ENCODE measurements around the gene GMDS.
A peak's percentile ranks its signal among the peaks of the same experiment; 100 is the strongest.

- TF ChIP-seq EZH2phosphoT487 (IDR thresholded peaks at IDR 0.05; ENCODE audit: borderline replicate concordance, low read depth): no peak
- TF ChIP-seq, protein P1, sequence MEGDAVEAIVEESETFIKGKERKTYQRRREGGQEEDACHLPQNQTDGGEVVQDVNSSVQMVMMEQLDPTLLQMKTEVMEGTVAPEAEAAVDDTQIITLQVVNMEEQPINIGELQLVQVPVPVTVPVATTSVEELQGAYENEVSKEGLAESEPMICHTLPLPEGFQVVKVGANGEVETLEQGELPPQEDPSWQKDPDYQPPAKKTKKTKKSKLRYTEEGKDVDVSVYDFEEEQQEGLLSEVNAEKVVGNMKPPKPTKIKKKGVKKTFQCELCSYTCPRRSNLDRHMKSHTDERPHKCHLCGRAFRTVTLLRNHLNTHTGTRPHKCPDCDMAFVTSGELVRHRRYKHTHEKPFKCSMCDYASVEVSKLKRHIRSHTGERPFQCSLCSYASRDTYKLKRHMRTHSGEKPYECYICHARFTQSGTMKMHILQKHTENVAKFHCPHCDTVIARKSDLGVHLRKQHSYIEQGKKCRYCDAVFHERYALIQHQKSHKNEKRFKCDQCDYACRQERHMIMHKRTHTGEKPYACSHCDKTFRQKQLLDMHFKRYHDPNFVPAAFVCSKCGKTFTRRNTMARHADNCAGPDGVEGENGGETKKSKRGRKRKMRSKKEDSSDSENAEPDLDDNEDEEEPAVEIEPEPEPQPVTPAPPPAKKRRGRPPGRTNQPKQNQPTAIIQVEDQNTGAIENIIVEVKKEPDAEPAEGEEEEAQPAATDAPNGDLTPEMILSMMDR (IDR thresholded peaks at IDR 0.05): no peak
- no peak for TF ChIP-seq POLR2AphosphoS5 (IDR thresholded peaks at IDR 0.05; ENCODE audit: low read depth, low read length)
- no peak for TF ChIP-seq SMC3 (IDR thresholded peaks at IDR 0.05; ENCODE audit: low read depth, low read length)
- peak; percentile 70 for TF ChIP-seq CHD2 (IDR thresholded peaks at IDR 0.05; ENCODE audit: low read length, partially characterized antibody)
- TF ChIP-seq NFIC (IDR thresholded peaks at IDR 0.05; ENCODE audit: borderline replicate concordance): no peak
- no peak for TF ChIP-seq SIN3A (IDR thresholded peaks at IDR 0.05; ENCODE audit: borderline replicate concordance, low read depth, low read length)
- TF ChIP-seq, protein P2, sequence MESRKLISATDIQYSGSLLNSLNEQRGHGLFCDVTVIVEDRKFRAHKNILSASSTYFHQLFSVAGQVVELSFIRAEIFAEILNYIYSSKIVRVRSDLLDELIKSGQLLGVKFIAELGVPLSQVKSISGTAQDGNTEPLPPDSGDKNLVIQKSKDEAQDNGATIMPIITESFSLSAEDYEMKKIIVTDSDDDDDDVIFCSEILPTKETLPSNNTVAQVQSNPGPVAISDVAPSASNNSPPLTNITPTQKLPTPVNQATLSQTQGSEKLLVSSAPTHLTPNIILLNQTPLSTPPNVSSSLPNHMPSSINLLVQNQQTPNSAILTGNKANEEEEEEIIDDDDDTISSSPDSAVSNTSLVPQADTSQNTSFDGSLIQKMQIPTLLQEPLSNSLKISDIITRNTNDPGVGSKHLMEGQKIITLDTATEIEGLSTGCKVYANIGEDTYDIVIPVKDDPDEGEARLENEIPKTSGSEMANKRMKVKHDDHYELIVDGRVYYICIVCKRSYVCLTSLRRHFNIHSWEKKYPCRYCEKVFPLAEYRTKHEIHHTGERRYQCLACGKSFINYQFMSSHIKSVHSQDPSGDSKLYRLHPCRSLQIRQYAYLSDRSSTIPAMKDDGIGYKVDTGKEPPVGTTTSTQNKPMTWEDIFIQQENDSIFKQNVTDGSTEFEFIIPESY (IDR thresholded peaks at IDR 0.05; ENCODE audit: borderline replicate concordance, low read depth): no peak
- TF ChIP-seq MAX (IDR thresholded peaks at IDR 0.05; ENCODE audit: low read depth): no peak
- TF ChIP-seq MXI1 (IDR thresholded peaks at IDR 0.05; ENCODE audit: low read depth, low read length): peak; percentile 48; the same call in 1 of the 2 replicates
- TF ChIP-seq FOXJ3 (CRISPR knock-in tag; IDR thresholded peaks at IDR 0.05): peak; percentile 86
- no peak; the same call in 1 of the 2 replicates for TF ChIP-seq TCF12 (IDR thresholded peaks at IDR 0.05)
- TF ChIP-seq FOXM1 (IDR thresholded peaks at IDR 0.05; ENCODE audit: low read depth): no peak
- TF ChIP-seq RCOR1 (IDR thresholded peaks at IDR 0.05; ENCODE audit: low read length): peak; percentile 74; the same call in 1 of the 2 replicates
Measured at GRCh38 chr6:1854296-1854695, 391.1 kb downstream of the GMDS start.

All from SK-N-SH (cell line).